ENCODE results near the gene BUD23.

DNA sequence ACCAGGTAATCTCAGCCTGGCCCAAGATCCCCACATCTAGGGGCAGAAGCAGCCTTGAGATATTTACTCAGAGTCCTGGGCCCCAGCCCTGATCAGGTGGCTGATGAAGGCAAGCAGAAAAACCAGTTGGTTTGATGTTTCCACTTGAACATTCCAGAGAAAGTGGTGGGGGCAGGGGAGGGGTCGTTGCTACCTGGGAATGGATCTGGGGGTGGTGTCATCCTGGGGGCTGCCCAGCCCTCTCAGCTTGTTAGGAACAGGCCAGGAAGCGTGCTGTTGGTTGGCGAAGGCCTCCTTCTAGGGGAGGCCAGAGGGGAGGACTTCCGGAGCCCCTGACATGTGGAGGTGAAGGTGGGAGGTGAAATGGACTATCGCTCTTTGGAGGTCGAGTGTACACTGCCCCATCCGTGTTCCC, 58.9 kb downstream of the BUD23 start:
- TF ChIP-seq, protein P1, sequence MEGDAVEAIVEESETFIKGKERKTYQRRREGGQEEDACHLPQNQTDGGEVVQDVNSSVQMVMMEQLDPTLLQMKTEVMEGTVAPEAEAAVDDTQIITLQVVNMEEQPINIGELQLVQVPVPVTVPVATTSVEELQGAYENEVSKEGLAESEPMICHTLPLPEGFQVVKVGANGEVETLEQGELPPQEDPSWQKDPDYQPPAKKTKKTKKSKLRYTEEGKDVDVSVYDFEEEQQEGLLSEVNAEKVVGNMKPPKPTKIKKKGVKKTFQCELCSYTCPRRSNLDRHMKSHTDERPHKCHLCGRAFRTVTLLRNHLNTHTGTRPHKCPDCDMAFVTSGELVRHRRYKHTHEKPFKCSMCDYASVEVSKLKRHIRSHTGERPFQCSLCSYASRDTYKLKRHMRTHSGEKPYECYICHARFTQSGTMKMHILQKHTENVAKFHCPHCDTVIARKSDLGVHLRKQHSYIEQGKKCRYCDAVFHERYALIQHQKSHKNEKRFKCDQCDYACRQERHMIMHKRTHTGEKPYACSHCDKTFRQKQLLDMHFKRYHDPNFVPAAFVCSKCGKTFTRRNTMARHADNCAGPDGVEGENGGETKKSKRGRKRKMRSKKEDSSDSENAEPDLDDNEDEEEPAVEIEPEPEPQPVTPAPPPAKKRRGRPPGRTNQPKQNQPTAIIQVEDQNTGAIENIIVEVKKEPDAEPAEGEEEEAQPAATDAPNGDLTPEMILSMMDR (IDR thresholded peaks at IDR 0.05): no peak
- TF ChIP-seq POLR2A (IDR thresholded peaks at IDR 0.05): no peak
